ENCODE data around the gene KRTAP6-3. TPM values are rescaled to one million over a fixed set of nuclear protein-coding genes. Genes with fewer than 3 reads are reported as not detected.

The KRTAP6-3 gene
- total RNA-seq, 1 donor from 2014 or later: not detected

DNA sequence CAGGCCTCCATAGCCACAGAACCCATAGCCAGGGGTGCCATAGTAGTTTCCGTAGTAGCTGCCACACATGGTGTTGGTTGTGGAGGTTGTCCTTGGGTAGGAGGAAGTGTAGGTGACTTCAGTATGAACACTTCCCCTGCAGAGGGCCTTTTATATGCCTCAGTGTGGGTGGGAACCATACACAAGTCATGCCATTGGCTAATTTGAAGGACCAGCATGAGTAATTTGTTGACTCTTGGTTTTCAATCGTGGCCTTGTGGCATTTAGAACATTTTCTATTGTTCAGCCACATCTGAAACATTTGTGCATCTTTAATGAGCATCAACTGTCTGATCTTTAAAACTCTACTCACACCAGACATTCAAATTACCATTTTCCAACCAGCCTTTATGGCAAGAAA lies 21.6 kb downstream of the KRTAP6-3 start, which contains the start of gene KRTAP6-1:
Gene KRTAP6-1 (minus strand): TSS at position 95 of the 400 bp plus-strand sequence. CDS start 26 bp downstream, at position 69.
- intact Hi-C loops (cut with DNase I): no loop called here
- TF ChIP-seq, protein P1, sequence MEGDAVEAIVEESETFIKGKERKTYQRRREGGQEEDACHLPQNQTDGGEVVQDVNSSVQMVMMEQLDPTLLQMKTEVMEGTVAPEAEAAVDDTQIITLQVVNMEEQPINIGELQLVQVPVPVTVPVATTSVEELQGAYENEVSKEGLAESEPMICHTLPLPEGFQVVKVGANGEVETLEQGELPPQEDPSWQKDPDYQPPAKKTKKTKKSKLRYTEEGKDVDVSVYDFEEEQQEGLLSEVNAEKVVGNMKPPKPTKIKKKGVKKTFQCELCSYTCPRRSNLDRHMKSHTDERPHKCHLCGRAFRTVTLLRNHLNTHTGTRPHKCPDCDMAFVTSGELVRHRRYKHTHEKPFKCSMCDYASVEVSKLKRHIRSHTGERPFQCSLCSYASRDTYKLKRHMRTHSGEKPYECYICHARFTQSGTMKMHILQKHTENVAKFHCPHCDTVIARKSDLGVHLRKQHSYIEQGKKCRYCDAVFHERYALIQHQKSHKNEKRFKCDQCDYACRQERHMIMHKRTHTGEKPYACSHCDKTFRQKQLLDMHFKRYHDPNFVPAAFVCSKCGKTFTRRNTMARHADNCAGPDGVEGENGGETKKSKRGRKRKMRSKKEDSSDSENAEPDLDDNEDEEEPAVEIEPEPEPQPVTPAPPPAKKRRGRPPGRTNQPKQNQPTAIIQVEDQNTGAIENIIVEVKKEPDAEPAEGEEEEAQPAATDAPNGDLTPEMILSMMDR (IDR thresholded peaks at IDR 0.05): no peak

DNA sequence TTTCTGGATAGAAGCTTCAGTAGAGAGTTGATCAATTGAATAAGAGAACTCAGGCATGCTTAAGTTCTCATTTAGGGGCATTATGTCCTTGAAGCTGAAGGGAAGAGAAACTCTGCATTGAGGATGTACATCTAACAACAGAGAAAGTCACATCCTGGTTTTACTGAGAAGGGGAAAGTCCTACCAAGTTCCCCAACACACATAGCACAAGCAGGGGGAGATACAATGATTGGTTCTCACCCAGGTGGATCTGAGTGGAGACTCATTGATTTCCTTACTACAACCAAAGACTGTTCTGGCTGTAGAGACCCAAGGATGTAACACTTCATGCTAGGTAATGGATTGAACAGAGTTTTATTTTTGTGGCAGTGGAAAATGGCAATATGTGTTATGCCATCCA lies 23.0 kb downstream of the KRTAP6-3 start:
- no peaks in the 10 kb centered on the region for H3K36me3 ChIP-seq
- TF ChIP-seq, protein P1 (IDR thresholded peaks at IDR 0.05): no peak
- H3K27me3 ChIP-seq (ENCODE audit: low read depth): no peaks in the 10 kb centered on the region
- H3K4me1 ChIP-seq: no peaks in the 10 kb centered on the region
- ATAC-seq: no peak
- H3K4me3 ChIP-seq: no peak overlapping the region
- H3K27ac ChIP-seq: no peak overlapping the region
- DNase-seq: no peak
- intact Hi-C loops (cut with DNase I): no loop called here
- no peaks in the 10 kb centered on the region for H3K9me3 ChIP-seq

More for the DNA sequence above, 21.6 kb downstream of the KRTAP6-3 start, which contains the start of gene KRTAP6-1:
- Histone ChIP-seq H3K4me1 (no peaks in the 10 kb centered on the region), H3K36me3 (no peaks in the 10 kb centered on the region), H3K27ac (no peak within 1 kb of the TSS), H3K27me3 (ENCODE audit: low read depth) (no peaks in the 10 kb centered on the region), H3K9me3 (no peaks in the 10 kb centered on the region), H3K4me3 (no peak within 1 kb of the TSS)
- DNase-seq: no peak
- ATAC-seq: no peak

DNA sequence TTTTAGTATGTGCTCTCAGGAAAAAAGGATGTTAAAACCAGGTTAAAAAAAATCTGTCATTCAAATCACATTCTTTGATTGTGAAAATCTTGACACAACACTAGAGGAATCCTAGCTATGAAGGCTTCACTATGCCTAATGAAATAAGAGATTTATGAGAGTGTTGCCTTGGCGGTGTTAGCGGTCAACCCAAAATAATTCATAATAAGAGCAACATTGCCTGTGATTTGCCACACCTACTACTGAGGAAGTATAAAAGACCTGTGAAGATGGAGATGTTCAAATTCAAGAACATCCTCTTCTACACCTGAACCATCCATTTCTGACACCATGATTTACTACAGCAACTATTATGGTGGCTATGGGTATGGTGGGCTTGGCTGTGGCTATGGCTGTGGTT lies 23.9 kb downstream of the KRTAP6-3 start, which contains the start of gene KRTAP20-1:
Gene KRTAP20-1 (plus strand): TSS at position 301 of the 400 bp plus-strand sequence. CDS start 30 bp downstream, at position 331.
- Histone ChIP-seq H3K4me1 (no peaks in the 10 kb centered on the region), H3K9me3 (no peaks in the 10 kb centered on the region), H3K4me3 (no peak within 1 kb of the TSS), H3K27ac (no peak within 1 kb of the TSS), H3K36me3 (no peaks in the 10 kb centered on the region), H3K27me3 (ENCODE audit: low read depth) (no peaks in the 10 kb centered on the region)
- intact Hi-C loops (cut with DNase I): no loop called here
- ATAC-seq: no peak
- no peak for DNase-seq
- TF ChIP-seq, protein P1 (IDR thresholded peaks at IDR 0.05): no peak

DNA sequence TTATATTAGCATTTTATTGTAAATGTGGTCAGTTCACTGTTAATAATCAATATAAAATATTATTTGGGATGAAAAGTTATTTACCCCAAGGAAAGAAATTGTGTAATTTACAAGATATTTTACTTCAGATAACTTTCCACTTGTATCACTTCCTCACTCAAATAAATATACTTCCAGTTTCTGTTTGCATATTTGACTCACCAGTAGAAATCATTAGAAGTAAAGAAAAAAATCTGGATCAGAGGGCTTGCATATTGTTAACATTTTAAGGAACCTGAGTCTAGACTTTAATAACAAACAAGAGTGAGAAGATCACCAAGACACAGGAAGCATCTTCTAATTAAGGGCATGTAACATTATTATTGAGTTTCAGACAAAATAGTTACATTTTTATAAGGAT lies 27.8 kb downstream of the KRTAP6-3 start:
- H3K27ac ChIP-seq: no peak overlapping the region
- H3K27me3 ChIP-seq (ENCODE audit: low read depth): no peaks in the 10 kb centered on the region
- H3K4me1 ChIP-seq: no peaks in the 10 kb centered on the region
- intact Hi-C loops (cut with DNase I): no loop called here
- no peaks in the 10 kb centered on the region for H3K36me3 ChIP-seq
- H3K9me3 ChIP-seq: no peaks in the 10 kb centered on the region
- DNase-seq (no peak), ATAC-seq (no peak)
- no peak overlapping the region for H3K4me3 ChIP-seq
- TF ChIP-seq, protein P1 (IDR thresholded peaks at IDR 0.05): no peak

DNA sequence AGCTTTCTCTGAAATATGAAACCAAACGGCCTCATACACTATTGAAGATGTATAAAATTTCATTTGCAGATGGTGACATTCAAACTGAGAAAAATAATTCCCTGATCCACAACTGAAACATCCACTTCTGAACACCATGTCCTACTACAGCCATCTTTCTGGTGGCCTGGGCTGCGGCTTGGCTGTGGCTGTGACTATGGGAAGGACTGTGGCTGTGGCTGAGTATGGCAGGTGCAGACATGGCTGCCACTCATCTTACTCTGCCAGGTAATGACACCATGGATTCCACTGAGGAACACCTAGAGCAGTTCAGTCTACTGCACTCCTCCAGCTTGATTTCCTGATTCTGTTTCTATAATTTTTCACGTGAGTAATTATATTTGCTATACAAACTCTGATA lies 28.3 kb downstream of the KRTAP6-3 start, which contains the start of gene KRTAP20-4:
Gene KRTAP20-4 (plus strand): TSS at position 106 of the 400 bp plus-strand sequence.
- Histone ChIP-seq H3K4me3 (no peak within 1 kb of the TSS), H3K4me1 (no peaks in the 10 kb centered on the region), H3K9me3 (no peaks in the 10 kb centered on the region), H3K27ac (no peak within 1 kb of the TSS), H3K36me3 (no peaks in the 10 kb centered on the region), H3K27me3 (ENCODE audit: low read depth) (no peaks in the 10 kb centered on the region)
- intact Hi-C loops (cut with DNase I): no loop called here
- TF ChIP-seq, protein P1 (IDR thresholded peaks at IDR 0.05): no peak
- DNase-seq (no peak), ATAC-seq (no peak)
